Measurements from ENCODE around the gene TBC1D19.

DNA sequence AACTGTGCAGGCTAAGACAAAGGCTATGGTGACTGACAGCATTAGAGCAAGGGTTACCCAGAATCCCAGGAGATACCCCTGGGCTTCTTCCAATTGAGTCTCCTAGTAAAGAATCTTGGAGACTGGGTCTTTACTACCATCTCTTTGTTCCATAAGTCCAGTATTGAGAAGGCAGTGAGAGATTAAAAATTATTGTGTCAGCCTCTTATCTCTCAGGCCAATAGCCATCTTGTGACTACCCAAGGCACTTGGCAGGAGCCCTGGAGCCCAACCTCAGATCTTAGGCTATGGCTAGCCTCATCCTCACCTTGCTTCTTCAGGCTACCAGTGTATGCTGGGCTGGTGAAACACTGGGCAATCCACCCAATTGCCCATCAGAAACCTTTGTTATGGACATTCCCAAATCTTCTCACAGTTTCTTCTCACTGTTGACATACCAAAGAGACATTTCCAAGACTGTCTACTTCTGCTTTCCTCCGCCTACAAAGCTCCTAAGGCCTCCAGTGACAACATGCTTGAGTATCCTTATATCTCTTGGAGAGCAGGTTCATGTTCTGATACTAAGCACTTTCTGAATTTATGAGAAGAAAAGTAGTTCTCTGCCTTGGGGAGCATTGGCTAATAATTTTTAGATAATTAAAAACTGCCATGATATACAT, 200.5 kb downstream of the TBC1D19 start:
- TF ChIP-seq POLR2A (IDR thresholded peaks at IDR 0.05; ENCODE audit: low read depth, low read length) (no peak), RAD21 (IDR thresholded peaks at IDR 0.05; ENCODE audit: low read length) (no peak), RCOR1 (IDR thresholded peaks at IDR 0.05; ENCODE audit: insufficient replicate concordance, low read length) (no peak), NFE2L2 (IDR thresholded peaks at IDR 0.05; ENCODE audit: low read depth, low read length) (no peak), SMC3 (IDR thresholded peaks at IDR 0.05; ENCODE audit: low read depth, low read length) (no peak), BHLHE40 (IDR thresholded peaks at IDR 0.05; ENCODE audit: low read depth, low read length) (no peak), MAZ (IDR thresholded peaks at IDR 0.05; ENCODE audit: borderline replicate concordance, low read depth, low read length) (no peak), MXI1 (IDR thresholded peaks at IDR 0.05; ENCODE audit: borderline replicate concordance, low read depth, low read length) (no peak)
- TF ChIP-seq, protein P1, sequence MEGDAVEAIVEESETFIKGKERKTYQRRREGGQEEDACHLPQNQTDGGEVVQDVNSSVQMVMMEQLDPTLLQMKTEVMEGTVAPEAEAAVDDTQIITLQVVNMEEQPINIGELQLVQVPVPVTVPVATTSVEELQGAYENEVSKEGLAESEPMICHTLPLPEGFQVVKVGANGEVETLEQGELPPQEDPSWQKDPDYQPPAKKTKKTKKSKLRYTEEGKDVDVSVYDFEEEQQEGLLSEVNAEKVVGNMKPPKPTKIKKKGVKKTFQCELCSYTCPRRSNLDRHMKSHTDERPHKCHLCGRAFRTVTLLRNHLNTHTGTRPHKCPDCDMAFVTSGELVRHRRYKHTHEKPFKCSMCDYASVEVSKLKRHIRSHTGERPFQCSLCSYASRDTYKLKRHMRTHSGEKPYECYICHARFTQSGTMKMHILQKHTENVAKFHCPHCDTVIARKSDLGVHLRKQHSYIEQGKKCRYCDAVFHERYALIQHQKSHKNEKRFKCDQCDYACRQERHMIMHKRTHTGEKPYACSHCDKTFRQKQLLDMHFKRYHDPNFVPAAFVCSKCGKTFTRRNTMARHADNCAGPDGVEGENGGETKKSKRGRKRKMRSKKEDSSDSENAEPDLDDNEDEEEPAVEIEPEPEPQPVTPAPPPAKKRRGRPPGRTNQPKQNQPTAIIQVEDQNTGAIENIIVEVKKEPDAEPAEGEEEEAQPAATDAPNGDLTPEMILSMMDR (conservative IDR thresholded peaks at IDR 0.05; ENCODE audit: low read depth, low read length), result no peak
- TF ChIP-seq, protein P2, sequence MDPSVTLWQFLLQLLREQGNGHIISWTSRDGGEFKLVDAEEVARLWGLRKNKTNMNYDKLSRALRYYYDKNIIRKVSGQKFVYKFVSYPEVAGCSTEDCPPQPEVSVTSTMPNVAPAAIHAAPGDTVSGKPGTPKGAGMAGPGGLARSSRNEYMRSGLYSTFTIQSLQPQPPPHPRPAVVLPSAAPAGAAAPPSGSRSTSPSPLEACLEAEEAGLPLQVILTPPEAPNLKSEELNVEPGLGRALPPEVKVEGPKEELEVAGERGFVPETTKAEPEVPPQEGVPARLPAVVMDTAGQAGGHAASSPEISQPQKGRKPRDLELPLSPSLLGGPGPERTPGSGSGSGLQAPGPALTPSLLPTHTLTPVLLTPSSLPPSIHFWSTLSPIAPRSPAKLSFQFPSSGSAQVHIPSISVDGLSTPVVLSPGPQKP (IDR thresholded peaks at IDR 0.05; ENCODE audit: borderline replicate concordance, low read depth, low read length), result no peak

Measured in IMR-90 (cell line).